GDM1 (cell line): ENCODE results near the gene ZSCAN18.
"Not testable (repeated sequence)": the region's sequence is repeated elsewhere in the genome, so short reads cannot be mapped to it uniquely, and the experiment has no call there.

Experiments used
- DNase-seq: peaks from one replicate; lab custom pipeline; 2025; lab: John Stamatoyannopoulos, UW

Gene ZSCAN18

DNA sequence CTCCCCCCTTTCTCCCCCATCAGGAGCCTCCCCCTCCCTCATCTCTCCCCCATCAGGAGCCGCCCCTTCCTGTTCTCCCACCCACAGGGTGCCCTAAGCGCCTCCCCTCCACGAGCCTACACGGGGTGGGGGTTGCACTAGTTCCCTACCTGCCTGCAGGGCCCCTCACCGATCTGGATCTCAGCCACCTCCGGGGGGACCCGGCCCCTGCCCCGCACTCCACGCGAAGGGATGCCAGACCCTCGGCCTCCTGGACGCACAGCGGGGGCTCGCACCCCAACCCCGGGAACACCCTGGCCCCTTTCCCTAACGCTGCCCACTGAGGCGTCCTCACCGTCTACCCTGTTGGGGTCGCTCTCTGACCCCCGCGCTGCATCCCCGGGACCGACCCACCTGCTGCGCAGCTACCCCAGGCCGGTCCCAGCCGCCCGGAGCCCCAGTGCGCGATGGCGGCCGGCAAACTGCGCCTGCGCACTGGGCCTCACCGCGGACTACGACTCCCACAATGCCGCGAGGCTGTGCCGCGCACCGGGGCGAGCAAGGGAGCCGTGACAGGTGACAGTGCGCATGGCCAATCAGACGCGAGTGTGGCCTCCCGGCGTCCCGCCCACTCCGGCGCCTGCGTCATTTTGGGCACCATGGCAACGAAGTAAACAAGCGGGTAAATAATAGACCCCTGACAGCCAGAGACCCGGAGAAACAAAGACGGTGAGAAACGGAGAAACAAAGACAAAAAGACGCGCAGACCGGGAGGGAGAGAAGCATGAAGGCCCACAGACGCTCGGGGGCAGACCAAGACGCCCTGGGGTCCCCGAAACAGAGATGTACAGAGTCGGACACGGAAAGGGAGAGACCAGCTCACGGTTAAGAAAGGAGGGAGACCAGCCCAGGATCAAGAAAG is at the start of gene ZSCAN18:
ZSCAN18 (minus strand) TSS at position 451 of the 901 bp plus-strand sequence. CDS start 7,964 bp downstream, outside the sequence.
- DNase-seq = peak; percentile 86

DNA sequence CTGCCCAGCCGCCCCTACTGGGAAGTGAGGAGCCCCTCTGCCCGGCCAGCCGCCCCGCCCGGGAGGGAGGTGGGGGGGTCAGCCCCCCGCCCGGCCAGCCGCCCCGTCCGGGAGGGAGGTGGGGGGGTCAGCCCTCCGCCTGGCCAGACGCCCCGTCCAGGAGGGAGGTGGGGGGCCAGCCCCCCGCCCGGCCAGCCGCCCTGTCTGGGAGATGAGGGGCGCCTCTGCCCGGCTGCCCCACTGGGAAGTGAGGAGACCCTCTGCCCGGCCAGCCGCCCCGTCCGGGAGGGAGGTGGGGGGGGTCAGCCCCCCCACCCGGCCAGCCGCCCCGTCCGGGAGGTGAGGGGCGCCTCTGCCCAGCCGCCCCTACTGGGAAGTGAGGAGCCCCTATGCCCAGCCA is 49.4 kb upstream of the ZSCAN18 start:
- DNase-seq = not testable (repeated sequence)

- DNase-seq = no peak
These were observed 47.8 kb upstream of the ZSCAN18 start for GRCh38 chr19:58145849-58146248.

DNA sequence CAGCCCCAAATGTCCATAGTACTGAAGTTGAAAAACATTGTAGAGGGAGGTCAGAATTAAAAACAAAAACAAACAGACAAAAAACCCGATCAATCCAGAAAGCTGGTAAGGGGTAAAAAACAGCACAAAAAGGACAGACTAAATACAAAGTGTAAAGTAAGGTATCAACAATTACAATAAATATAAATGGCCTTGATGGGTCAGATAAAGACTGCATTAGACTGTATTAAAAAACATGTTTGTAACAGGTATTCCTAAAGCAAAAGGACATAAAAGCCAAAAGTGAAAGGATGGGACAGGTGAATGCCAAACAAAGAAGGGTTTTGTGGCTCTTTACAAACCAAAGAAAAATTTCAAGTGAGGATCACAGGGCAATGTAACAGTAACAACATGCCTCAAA is 36.2 kb upstream of the ZSCAN18 start:
- no peak for DNase-seq

DNA sequence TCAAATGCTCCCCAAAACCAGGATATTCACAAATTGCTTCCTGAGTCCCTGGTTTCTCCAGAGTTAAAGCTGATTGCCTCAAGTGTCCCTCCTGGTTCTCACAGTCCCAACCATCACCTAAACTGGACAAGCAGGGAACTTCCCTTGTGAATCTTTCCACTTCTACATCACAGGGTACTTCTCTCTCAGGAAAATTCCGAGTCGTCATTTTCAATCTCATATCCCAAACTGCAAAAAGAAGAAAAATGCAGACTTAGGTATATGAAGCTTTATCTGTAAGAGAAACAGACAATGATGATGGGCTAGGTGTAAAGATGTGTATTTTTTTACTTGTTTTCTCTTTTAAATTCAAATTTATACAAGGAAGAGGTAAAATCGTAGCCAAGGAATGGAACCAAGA is 31.3 kb upstream of the ZSCAN18 start:
- DNase-seq = no peak

DNA sequence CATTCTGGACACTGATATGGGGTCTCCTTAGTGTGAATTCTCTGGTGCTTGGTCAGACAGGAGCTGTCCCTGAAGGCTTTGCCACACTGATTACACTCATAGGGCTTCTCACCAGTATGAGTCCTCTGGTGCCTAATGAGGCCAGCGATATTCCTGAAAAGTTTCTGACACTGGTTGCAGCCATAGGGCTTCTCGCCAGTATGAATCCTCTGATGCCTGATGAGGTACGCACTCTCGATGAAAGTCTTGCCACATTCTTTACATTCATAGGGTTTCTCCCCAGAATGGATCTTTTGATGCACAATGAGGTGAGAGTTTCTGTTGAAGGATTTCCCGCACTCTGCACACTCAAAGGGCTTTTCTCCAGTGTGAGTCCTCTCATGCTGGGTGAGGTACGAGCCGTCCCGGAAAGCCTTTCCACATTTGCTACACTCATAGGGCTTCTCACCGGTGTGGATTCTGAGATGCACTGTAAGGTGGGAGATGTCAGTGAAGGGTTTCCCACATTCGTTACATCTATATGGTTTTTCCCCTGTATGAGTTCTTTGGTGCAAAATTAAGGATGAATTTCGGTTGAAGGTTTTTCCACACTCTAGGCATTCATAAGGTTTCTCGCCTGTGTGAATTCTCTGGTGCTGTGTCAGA is 30.1 kb upstream of the ZSCAN18 start:
- no peak for DNase-seq

DNA sequence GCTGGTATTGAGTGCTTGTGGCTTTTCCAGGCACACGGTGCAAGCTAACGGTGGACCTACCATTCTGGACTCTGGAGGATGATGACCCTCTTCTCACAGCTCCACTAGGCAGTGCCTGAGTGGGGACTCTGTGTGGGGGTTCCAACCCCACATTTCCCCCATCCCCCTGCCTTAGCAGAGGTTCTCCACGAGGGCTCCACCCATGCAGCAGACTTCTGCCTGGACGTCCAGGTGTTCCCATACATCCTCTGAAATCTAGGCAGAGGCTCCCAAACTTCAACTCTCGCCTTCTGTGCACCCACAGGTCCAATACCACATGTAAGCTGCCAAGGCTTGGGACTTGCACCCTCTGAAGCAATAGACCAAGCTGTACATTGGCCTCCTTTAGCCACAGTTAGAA is 25.3 kb upstream of the ZSCAN18 start:
- DNase-seq = no peak

DNA sequence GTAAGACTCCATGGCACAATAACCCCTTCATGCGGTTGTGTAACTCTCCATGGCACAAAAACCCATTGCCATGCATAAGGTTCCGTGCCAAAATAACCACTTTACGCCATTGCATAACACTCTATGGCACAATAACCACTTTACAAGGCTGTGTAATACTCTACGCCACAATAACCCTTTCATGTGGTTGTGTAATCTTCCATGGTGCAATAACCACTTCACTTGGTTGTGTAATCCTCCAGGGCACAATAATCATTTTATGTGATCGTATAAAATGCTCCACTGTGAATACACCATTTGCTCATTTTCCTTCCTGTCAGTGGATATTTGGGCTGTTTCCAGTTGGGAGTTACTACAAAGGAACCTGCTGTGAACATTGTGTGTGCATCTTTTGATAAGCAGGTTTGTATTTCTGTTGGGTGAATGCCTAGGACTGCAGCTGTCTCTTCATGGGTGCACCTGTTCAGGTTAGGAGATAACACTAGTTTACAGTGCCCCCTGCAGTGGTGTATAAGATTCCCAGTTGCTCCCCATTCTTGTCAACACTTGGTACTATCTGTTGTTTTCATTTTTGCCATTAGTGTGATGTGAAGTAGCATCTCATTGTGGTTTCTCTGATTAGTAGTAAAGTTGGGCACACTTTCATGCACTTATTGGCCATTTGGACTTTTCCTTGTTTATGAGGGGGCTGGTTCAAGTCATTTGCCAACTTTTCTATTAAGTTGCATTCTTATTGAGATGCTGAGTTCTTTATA is 21.1 kb upstream of the ZSCAN18 start:
- no peak for DNase-seq

DNA sequence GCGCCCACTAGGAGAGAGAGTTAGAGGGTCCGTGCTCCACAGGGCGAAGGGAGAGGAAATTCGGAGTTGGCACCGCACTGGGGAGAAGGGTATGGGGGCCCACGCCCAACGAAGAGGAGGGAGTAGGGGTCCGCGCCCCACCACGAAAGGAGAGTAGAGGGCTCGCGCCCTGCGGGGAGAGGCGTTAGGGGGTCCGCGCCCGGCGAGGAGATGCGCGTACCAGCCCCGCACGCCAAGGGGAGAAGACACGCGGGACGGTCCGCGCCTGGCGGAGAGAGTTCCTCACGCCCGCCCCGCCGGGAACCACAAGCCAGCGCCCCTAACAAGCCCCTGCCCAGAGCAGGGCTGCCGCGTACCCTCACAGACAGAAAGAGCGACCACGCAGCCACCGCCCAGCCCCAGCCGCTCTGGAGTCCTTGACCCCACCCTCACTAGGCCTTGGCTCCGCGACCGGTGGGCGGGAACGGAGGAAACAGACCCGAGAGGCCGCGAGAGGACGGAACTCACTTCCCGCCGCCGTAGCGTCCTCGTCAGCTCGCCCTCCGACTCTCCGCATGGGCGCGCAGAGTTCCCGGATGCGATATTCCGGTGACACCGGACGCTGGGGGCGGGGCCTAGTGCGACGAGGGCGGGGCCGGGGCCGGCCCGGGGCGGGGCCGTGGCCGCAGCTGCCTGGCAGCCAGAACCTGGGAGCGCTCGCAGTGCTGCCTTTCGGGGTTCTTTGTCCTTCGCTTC is 20.0 kb upstream of the ZSCAN18 start:
- DNase-seq = no peak

DNA sequence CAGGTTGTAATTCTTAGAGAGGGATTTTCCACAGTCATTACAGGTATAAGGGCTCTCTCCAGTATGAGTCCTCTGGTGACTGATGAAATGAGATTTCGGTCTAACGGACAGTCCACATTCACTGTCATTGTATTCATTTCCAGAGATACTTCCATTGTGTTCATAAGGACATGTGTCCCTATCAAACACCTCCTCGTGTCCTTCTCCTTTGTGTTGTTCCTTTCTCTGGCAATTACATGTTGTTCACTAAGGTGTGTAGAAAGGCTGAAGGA is 10.5 kb upstream of the ZSCAN18 start:
- no peak for DNase-seq

DNA sequence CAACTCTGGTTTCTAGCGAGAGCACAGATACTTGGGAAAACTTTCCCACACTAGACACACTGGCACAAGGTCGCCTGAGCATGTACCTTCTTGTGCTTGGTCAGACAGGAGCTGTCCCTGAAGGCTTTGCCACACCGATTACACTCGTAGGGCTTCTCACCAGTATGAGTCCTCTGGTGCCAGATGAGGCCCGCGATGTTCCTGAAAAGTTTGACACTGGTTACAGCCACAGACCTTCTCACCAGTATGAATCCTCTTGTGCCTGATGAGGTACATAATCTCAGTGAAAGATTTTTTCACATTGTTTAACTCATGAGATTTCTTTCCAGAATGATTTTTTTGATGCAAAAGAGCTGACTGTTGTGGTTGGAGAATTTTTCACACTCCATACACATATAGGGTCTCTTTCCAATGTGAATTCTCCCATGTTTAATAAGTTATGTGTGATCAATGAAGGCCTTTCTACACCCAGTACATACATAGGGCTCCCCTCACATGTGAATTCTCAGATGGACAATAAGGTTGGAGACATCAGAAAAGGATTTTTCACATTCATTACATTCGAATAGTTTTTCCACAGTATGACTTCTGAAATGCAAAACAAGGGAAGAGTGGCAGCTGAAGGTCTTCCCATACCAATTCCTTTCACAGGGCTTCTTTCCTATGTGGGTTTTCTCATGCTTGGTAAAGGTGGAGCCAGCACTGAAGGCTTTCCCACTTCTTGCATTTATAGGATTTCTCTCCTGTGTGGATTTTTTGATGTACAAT is 9.9 kb upstream of the ZSCAN18 start:
- DNase-seq = no peak

- DNase-seq = no peak
These were observed 609 bp upstream of the ZSCAN18 start for GRCh38 chr19:58098682-58098998.

DNA sequence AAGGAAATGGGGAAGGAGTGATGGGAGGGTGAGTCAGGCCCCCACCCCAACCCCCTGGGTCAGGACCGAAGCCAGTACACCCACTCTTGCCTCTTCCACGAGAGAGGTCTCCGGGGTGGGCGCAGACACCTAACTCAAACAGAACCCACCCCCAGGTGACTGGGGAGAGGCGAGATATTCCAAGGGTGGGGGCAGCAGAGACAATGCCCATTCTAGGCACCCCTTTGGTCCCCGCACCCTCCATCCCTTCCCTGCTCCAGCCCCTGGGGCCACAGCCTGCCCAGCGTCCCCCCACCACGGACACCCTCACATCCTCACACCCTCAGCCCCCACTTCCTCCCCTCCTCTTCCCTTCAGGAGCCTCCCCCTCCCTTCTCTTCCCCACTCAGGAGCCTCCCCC is 682 bp downstream of the ZSCAN18 start:
- no peak for DNase-seq

DNA sequence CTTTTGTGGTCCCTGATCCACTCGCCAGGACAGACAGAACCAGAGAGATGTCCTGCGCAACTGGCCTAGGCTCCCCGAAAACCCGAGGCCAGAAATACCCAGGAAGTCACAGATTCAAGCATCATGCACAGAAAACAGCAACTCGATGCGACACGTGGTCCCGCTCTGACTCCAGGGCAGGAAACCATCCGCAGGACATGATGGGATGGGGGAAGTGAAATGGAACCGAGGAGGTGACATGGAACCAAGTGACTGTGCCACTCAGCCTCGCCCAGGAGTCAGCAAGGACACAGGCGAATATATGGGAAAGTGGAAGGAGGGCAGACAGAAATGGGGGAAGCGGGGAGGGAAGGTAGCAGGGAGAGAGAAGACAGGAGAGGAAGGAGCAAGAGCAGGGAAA is 1.1 kb downstream of the ZSCAN18 start:
- DNase-seq = no peak

GRCh38 chr19:58095328-58095727 is 2.7 kb downstream of the ZSCAN18 start:
- no peak for DNase-seq

DNA sequence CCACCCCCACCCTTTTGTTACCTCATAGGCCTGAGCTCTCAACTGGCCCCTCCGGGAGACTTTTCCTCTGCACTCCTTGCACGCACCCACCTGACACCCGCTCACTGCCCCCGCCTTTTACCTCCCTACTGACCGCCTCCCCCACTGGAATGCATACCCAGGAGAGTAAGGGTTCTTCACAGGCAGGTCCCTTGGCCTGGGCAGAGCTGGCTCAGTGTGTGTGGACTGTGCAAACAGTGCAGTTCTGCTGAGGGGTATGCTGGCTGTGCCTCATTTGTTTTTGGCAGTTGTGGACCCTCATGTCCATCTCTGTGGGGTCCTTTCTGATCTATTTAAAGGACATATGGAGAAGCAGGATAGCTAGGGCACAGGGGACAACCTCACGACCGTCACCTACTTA is 5.0 kb downstream of the ZSCAN18 start:
- DNase-seq = no peak

GRCh38 chr19:58091251-58091995 is 6.6 kb downstream of the ZSCAN18 start:
- no peak for DNase-seq

- DNase-seq = no peak
These were observed 8.2 kb downstream of the ZSCAN18 start for GRCh38 chr19:58089846-58090245.

GRCh38 chr19:58088521-58089052 is 9.4 kb downstream of the ZSCAN18 start:
- DNase-seq = no peak

- no peak for DNase-seq
These were observed 11.0 kb downstream of the ZSCAN18 start for GRCh38 chr19:58086825-58087710.
